HG03342 (cell line): ENCODE data around the gene CELA2B.
"Not testable (repeated sequence)": the region's sequence is repeated elsewhere in the genome, so short reads cannot be mapped to it uniquely, and the experiment has no call there.

Experiments used
- ATAC-seq: cut with Tn5 transposase; IDR thresholded peaks from one replicate; pipeline ENCODE4 v1.9.1; 2021; ENCODE audit warnings: mild to moderate bottlenecking, moderate library complexity; ENCODE audit not compliant: unreplicated experiment

CELA2B gene

DNA sequence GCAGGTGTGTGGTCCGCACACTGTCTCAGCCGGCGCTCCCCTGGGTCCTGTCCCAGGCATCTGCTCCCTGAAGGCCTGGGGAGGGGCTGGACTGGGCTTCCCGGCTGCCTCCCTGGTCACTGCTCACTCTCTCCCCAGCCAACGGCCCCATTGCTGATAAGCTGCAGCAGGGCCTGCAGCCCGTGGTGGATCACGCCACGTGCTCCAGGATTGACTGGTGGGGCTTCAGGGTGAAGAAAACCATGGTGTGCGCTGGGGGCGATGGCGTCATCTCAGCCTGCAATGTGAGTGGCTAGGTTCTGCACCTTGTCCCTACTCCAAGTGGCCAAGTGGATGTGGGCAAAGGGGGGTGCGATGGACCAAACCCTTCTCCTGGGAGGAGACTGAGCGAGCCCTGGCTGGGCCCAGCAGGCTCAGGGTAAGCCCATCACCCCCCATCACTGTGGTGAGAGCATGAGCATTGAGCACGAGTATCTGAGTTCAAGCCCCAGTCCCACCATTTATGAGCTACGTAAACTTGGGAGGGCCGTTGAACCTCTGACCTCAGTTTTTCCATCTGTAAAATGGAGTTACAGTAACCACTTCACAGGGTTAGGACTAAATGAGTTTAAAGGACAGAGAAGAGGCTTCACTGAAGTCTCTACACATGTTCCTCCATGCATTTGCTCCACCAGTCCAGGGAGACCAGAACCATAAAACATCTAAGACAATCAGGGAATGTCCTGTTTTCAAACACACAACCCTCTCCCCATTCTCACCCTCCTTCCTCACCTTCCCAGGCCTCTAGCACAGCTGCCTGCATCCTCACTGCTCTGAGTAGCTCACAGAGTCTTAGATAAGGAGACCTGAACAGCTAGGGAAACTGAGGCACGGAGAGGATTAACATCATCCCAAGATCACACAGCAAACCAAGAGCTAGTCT is 31.2 kb upstream of the CELA2B start:
- ATAC-seq: no peak

DNA sequence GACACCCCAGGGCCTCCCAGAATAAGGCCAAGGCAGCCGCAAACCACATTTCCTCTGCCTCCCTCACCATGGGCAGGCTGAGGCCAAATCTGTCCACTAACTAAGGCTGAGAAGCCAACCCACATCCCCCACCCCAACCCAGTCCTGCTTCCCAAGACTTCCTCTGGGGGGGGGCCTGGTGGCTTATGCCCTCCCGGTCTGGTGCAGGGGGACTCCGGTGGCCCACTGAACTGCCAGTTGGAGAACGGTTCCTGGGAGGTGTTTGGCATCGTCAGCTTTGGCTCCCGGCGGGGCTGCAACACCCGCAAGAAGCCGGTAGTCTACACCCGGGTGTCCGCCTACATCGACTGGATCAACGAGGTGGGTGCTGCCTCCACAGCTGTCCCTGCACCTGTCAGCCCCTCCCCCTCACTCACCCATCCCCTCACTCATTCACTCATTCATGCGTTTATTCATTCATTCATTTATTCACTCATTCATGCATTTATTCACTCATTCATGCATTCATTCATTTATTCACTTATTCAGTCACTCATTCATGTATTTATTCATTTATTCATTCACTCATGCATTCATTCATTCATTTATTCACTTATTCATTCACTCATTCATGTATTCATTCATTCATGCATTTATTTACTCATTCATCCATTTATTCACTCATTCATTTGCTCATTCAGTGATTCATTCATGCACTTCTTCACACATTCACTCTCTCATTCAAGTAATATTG is 30.3 kb upstream of the CELA2B start:
- no peak for ATAC-seq

DNA sequence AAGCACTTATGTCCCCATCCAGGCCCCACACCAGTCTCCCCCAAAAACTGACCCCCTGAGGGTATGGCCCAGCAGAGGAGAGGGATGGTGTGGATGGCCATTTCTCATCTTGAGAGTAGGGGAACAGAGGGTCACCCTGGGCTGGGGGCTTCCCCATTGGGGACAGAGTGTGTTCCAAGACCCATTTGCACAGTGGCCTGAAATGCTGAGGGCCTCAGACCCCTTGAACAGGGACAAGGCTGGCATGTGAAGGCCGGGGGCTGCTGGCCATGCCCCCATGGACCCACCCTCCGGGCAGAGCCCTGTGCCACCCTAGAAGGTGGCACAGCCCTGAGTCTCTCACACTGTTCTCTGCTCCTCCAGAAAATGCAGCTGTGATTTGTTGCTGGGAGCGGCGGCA is 29.7 kb upstream of the CELA2B start:
- ATAC-seq: no peak

DNA sequence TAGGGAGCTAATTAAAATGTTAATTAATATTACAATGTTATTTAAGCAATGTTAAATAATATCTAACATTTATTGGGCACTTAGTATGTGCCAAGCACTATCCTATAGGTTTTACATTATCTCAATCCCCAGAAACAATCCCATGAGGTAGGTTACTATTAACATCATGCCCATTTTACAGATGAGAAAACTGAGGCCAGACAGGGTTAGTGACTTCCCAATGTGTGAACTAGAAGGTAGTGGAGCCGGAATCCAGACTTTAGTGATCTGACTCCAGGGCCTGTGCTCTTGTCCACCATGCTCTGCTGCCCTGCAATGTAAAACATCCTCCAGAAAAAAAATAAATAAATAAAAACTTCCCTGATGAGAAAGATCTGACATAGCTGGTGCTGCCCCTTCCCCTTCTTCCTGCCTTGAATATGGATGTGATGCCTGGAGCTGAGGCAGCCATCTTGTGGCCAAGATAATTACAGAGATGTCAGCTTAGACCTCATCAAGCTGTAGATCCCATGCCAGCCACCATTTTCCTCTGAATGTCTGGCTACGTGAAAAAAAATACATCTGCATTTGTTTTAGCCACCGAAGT is 26.9 kb upstream of the CELA2B start:
- ATAC-seq: no peak

DNA sequence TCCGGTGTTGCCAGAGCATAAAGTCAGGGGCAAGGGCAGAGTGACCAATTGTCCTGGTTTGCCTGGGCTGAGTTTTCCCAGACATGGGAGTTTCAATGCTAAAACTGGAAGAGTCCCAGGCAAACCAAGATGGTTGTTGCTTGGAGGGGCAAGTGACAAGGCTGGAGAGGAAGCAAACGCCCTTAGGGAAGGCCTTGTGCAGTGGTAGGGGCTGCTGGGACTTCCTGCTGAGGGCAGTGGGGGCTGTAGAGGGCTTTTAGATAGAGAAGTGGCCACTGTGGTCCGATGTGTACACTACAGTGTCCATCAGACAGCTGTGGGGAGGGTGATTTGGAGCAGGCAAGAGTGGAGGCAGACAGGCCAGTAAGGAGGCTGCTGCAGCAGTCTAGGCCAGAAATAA is 26.3 kb upstream of the CELA2B start:
- no peak for ATAC-seq

DNA sequence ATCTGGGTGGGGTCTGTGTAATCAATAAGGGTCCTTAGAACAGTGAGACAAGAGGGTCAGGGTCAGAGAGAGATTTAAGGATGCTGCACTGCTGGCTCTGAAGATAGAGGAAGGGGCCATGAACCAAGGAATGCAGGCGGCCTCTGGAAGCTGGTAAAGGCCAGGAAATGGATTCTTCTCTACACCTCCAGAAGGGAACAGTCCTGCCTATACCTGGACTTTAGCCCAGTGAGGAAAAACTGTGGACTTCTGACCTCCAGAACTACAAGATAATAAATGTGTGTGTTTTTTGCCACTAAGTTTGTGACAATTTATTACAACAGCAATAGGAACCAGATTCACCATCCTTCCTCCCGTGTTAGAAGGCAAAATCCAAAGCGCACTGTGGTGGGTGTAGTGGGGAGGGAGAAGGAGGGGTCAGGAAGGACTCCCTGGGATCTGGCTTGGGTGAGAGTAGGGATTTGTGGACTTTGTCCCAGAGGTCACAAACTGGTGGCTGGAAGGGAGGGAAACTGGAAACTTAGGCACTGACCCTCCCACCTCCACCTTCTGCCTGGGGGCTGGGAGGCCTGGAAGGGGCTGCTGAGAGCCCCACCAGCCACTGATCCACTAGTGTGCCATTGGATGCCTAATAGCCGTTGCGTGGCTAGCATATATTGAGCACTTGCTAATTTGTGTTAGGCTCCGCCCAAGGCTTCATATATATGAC is 24.7 kb upstream of the CELA2B start:
- no peak for ATAC-seq

DNA sequence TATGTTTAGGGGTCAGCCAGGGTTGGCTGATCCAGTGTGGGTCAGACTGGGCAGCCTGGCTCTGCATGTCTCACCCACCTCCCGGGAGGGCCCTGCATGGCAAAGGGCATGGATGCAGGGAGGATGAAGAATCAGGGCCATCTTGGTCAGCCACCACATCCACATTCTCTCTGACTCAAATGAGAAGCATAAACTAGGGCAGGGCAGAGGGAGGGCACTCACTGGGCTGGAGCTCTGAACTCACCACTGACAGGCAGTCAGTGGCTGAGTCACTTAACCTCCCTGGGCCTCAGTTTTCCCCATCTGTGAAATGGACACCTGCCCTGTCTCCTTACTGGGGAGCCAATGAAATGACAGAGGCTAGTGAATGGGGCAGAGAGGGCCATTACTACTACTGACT is 23.7 kb upstream of the CELA2B start:
- no peak for ATAC-seq

DNA sequence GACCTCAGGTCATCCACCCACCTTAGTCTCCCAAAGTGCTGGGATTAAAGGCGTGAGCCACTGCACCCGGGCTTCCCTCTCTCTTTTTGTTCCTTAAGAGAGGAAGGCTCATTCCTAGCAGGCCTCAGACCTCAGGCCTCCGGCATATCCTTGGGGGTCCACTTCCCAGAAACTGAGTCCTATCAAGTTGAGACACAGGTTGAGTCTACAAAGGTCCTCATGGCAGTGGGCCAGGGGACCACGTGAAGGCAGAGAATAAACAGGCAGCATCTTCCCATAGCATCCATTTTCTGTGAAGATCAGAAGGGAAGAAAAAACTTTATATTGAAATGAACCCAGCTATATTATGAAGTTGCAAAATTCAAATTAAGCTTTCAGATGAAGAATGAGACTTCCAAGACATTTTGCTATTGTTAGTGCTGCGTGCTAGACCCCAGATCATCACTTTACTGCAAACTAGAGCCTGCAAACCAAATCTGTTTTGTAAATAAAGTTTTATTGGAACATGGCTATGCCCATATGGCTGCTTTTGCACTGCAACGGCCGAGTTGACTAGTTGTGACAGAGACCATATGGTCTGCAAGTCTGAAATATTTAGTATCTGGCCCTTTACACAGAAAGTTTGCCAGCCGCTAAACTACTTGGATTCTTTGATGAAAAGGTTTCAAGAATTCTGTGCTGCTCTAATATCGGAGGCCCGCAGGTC is 22.9 kb upstream of the CELA2B start:
- no peak for ATAC-seq

DNA sequence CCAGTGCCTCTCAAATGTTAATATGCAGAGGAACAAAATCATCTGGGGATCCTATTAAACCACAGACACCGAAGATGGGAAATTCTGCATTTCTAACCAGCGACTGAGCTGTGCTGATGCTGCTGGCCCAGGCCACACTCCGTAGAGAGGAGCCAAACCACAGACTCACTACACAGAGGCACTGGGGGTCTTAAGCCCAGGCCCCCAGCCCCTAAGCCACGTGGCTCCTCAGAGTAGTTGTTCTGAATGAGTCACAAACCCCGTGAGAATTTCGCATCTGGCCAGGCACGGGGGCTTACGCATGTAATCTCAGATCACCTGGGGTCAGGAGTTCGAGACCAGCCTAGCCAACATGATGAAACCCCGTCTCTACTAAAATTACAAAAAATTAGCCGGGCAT is 22.2 kb upstream of the CELA2B start:
- ATAC-seq: no peak

DNA sequence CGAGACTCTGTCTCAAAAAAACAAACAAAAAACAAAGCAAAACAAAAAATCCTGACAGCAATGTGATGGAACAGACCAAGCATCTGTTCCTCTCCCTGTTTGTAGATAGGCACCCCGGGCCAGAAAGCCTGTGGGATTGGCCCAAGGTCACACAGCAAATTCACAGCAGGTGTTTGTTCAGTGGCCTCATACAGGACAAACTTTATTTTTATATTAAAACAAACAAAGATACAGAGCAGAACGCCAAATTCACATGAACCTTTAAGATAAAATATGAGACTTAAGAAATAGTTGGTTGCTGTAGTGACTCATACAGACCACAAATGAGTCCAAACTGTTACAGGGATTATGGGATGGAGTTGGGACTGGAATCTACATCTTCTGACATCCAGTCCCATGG is 21.6 kb upstream of the CELA2B start:
- no peak for ATAC-seq

DNA sequence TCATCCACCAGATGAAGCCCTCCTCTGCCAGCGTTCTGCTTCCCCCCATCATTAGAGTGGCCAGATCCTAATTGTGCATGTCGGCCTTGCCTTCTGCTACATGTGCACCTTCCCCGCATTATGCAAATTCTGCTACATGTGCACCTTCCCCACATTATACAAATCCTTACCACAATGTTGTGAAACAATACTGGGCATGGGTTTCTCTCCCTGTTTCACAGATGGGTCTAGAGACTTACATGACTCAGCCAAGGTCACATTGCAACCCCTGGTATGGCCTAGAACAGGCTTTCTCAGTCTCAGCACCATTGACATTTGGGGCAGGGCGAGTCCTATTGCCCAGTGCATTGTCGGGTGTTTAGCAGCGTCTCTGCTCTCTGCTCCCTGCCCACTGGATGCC is 20.4 kb upstream of the CELA2B start:
- no peak for ATAC-seq

DNA sequence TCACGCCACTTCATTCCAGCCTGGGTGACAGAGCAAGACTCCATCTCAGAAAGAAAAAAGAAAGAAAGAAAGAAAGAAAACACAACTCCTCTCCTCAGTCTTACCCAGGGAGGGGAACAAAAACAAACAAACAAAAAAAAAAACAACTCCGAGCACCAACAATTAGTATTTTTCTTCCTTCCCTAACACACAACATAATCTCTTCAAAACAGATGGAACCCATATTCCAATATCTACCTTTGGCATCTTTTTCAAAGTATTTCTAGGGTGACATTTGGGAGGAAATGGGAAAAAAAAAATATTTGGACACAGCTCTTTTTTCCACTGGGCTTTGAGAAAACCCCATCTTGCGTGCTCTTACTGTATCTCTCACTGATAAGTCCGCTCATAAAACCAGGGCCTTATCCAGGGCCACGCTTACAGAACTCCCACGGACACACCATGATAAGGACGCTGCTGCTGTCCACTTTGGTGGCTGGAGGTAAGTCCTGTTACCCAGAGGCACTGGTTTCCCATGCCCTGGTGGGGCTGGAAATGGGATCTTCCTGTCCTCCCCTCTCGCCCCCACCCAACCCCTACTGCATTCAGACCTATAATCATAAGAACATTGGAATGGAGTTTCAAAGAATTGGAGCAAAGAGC is 19.5 kb upstream of the CELA2B start, which contains the start of gene CELA2A:
Gene CELA2A, plus strand, starts transcription at position 420 of the 642 bp plus-strand sequence. Its CDS starts 22 bp downstream, at position 442.
- ATAC-seq: no peak

DNA sequence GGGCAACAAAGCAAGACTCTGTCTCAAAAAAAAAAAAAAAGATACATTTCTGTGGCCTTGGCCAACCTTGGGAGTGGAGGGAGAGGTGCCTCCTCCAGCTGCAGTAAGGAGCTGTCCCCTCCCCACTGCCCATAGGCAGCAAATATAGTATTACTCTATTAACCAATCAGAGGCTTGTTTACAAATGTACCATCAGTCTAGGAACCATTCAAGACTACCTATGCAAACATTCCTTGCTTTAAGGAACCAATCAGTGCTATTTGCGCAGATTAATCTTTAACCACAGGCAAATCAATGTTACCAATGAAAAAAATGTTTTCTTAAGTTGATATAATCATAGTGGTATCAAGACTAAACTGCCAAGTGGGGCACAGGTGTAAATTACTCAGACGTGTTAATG is 18.3 kb upstream of the CELA2B start:
- no peak for ATAC-seq

DNA sequence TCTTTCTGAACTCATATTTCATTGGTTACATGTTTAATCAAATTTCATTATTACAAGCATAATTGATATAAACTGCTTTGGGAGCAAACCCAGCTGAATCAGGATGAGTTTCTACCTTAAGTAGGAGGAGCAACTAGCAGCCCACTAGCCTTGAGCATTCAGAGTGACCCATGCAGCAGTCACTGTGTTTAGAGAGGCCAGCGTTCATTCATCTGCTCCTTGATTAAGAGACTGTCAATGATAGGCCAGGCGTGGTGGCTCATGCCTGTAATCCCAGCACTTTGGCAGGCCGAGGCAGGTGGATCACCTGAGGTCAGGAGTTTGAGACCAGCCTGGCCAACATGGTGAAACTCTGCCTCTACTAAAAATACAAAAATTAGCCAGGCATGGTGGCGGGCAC is 17.5 kb upstream of the CELA2B start:
- ATAC-seq: not testable (repeated sequence)

DNA sequence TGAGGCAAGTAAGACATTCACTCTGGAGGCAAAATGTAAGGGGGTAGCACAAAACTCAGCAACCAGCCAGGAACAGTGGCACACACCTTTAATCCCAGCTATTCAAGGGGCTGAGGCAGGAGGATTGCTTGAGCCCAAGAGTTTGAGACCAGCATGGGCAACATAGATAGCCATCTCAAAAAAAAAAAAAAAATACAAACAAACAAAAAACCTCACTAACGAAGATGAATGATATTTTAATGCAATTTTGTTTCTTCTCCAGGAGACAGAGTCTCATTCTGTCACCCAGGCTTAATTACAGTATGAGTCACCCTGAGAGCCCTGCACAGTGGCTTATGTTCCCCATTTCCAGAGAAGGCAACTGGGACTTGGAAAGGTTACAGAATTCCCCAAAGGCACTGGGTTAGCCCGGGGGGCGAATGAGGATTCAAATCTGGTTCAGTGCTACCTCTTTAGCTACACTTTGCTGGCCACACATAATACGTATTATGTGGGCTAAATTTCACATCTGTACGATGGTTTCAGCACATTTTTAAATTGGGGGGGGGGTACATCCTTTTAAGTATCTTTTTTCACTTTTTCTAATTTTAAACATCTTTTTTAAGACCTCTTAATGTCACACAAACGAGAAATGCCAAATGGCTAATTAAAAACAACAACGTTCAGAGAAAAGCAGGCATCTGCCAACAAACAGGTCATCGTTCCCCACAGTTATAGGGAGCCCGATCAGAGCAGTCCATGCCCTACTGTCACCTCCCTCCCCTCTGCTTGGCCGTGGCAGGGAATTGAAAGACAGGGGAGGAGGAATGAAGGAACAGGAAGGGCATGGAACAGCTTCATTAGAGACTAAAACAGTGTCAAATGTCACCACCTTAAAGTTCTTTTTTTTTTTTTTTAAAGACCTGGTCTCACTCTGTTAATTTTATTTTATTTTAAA is 15.9 kb upstream of the CELA2B start:
- ATAC-seq: no peak

DNA sequence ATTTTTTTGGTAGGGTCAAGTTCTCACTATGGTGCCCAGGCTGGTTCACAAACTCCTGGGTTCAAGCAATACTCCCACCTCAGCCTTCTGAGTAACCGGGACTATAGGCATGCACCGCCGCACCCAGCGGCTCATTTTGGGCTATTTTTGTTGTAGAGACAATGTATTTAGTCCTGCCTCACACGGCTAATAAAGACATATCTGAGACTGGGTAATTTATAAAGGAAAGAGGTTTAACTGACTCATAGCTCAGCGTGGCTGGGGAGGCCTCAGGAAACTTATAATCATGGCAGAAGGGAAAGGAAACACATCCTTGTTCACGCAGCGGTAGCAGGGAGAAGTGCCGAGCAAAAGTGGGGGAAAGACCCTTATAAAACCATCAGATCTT is 15.2 kb upstream of the CELA2B start:
- ATAC-seq: no peak

DNA sequence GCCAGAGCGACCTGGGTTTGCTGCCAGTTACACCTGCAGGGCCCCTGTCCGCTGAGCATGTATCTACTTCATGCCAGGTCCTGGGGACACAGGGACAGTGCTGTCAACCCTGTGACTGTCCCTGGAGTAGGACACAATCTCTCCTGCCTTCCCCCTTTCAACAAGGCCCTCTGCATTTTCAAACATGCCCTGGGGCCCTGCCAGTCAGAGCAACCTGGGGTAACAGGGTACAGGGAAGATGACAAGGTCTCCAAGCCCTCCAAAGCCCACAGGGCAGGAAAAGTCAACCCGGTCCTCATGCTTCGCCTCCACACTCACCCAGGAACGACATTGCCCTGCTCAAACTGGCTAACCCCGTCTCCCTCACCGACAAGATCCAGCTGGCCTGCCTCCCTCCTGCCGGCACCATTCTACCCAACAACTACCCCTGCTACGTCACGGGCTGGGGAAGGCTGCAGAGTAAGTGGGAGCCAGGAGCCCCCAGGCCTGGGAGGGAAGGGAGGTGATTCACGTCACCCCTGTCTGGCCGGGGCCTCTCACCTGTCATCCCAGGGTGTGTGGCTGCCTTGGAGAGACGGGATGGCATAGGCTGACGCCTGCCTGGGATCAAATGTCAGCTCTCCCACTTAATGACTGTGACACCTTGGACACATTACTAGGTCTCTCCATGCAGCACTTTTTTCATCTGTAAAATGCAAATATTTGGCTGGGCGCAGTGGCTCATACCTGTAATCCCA is 12.7 kb upstream of the CELA2B start:
- ATAC-seq: not testable (repeated sequence)

DNA sequence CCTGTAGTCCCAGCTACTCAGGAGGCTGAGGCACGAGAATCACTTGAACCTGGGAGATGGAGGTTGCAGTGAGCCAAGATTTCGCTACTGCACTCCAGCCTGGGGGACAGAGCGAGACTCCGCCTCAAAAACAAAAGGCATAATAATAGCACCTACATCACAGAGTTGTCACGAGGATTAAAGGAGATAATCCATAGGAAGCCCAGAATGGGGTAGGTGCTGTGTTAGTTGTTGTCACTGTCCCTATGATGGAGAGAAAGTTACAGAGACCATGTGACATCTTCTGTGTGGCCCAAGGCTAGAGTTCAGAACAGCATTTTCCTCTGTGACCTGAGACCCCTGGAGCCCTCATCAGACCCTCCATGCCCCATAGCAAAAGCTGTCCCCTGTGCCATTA is 12.0 kb upstream of the CELA2B start:
- not testable (repeated sequence) for ATAC-seq
